SU-DHL-6 (cell line): Measurements from ENCODE around the gene SUGCT.

Experiments
- EZH2phosphoT487 ChIP-seq: fragments of 200-600 bp; sonication (generic), shearing (Covaris generic); conservative IDR thresholded peaks from 2 replicates; pipeline ENCODE4 v1.6.1; 2018; ENCODE audit warnings: mild to moderate bottlenecking, antibody characterized with exemption, low read length, moderate library complexity, mixed read lengths
- TF ChIP-seq, protein P1 (sequence below): fragments of 200-600 bp; sonication (generic); IDR thresholded peaks from one replicate; pipeline ENCODE4 v1.5.1; 2017; ENCODE audit warnings: antibody characterized with exemption, mild to moderate bottlenecking, low read length, moderate library complexity; ENCODE audit not compliant: insufficient read depth, poor library complexity, severe bottlenecking

DNA sequence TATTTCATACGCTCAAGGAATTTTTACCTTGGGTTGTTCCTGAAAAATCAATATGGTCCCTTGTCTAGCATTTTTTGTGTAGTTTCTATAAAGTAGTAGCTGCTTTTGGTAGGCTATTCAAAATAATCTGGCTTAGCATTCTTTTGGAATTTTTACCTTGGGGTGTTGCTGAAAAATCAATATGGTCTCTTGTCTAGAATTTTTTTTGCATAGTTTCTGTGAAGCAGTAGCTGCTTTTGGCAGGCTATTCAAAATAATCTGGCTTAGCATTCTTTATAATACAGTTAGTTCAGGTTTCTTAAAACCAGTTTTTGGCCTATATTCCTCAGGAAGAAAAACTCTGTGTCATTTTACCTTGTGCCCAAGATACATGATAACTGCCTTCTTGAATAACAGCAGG lies 301.9 kb downstream of the SUGCT start:
- TF ChIP-seq, protein P1, sequence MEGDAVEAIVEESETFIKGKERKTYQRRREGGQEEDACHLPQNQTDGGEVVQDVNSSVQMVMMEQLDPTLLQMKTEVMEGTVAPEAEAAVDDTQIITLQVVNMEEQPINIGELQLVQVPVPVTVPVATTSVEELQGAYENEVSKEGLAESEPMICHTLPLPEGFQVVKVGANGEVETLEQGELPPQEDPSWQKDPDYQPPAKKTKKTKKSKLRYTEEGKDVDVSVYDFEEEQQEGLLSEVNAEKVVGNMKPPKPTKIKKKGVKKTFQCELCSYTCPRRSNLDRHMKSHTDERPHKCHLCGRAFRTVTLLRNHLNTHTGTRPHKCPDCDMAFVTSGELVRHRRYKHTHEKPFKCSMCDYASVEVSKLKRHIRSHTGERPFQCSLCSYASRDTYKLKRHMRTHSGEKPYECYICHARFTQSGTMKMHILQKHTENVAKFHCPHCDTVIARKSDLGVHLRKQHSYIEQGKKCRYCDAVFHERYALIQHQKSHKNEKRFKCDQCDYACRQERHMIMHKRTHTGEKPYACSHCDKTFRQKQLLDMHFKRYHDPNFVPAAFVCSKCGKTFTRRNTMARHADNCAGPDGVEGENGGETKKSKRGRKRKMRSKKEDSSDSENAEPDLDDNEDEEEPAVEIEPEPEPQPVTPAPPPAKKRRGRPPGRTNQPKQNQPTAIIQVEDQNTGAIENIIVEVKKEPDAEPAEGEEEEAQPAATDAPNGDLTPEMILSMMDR = no peak
- TF ChIP-seq EZH2phosphoT487 = no peak
